Common myeloid progenitor, CD34-positive (primary cell): ENCODE measurements around the gene CMPK2.

Experiments used
- CTCF ChIA-PET: fragments of 350-600 bp; sonication (Branson Sonifier 250); formaldehyde crosslinking; loops from one replicate; lab custom pipeline; 2021; ENCODE audit warnings: antibody characterized with exemption; lab: Charles Lee
- POLR2A ChIA-PET: fragments of 350-600 bp; sonication (Branson Sonifier 250); formaldehyde crosslinking; loops from one replicate; lab custom pipeline; 2021; ENCODE audit warnings: antibody characterized with exemption; lab: Charles Lee
- DNase-seq, 3 donors: peaks; one replicate each; pipeline versions ENCODE4 v3.0.0 to v3.0.0-alpha.2; 2013
- H3K27ac ChIP-seq, 2 experiments: 1 replicate in 1 of 2; 2 replicates in 1 of 2; pipeline ENCODE4 v1.7.0; 2013; ENCODE audit warnings: inconsistent platforms in 2 of 2, low read length in 2 of 2, mild to moderate bottlenecking in 2 of 2, low read depth in 1 of 2, moderate library complexity in 1 of 2; ENCODE audit not compliant: severe bottlenecking in 2 of 2, insufficient read depth in 1 of 2, poor library complexity in 1 of 2
- H3K27me3 ChIP-seq, 5 experiments: replicated peaks in 2 of 5; 1 replicate in 3 of 5; 2 replicates in 2 of 5; pipeline versions ENCODE4 v1.6.1 to v1.7.0; 2013; ENCODE audit warnings: low read length in 4 of 5, mild to moderate bottlenecking in 2 of 5, moderate library complexity in 2 of 5, inconsistent platforms in 1 of 5; ENCODE audit not compliant: insufficient read depth in 5 of 5, control insufficient read depth in 4 of 5
- H3K36me3 ChIP-seq, 4 experiments: 1 replicate in 2 of 4; 2 replicates in 2 of 4; pipeline versions ENCODE4 v1.6.1 to v1.7.0; 2013; ENCODE audit warnings: low read length in 3 of 4, control low read depth in 1 of 4, mild to moderate bottlenecking in 1 of 4; ENCODE audit not compliant: control insufficient read depth in 4 of 4, insufficient read depth in 4 of 4
- H3K4me1 ChIP-seq, 4 experiments: 1 replicate in 3 of 4; 2 replicates in 1 of 4; pipeline versions ENCODE4 v1.6.1 to v1.7.1; 2013; ENCODE audit warnings: low read length in 3 of 4, mild to moderate bottlenecking in 3 of 4, control low read depth in 1 of 4, inconsistent platforms in 1 of 4, moderate library complexity in 1 of 4; ENCODE audit not compliant: control insufficient read depth in 4 of 4, insufficient read depth in 4 of 4; ENCODE audit errors: control extremely low read depth in 1 of 4
- H3K4me3 ChIP-seq, 7 experiments: 1 replicate in 4 of 7; 2 replicates in 3 of 7; pipeline versions ENCODE4 v1.5.1 to v1.7.0; 2013; ENCODE audit warnings: mild to moderate bottlenecking in 7 of 7, low read length in 6 of 7, moderate library complexity in 6 of 7, inconsistent platforms in 2 of 7, low read depth in 2 of 7, control low read depth in 1 of 7; ENCODE audit not compliant: insufficient read depth in 4 of 7, control insufficient read depth in 1 of 7; ENCODE audit errors: extremely low read depth in 1 of 7
- H3K9me3 ChIP-seq, 5 experiments: 1 replicate in 4 of 5; 2 replicates in 1 of 5; pipeline versions ENCODE4 v1.6.1 to v1.7.1; 2013; ENCODE audit warnings: low read length in 4 of 5, mild to moderate bottlenecking in 2 of 5, inconsistent platforms in 1 of 5, low read depth in 1 of 5, moderate library complexity in 1 of 5; ENCODE audit not compliant: control insufficient read depth in 4 of 5, insufficient read depth in 2 of 5; ENCODE audit errors: control extremely low read depth in 1 of 5
- WGBS: methylation state at CpG from one replicate; pipeline ENCODE4 v1.1.5; 2013; ENCODE audit not compliant: insufficient coverage; 5-methylcytosine and 5-hydroxymethylcytosine counted together

Gene CMPK2

DNA sequence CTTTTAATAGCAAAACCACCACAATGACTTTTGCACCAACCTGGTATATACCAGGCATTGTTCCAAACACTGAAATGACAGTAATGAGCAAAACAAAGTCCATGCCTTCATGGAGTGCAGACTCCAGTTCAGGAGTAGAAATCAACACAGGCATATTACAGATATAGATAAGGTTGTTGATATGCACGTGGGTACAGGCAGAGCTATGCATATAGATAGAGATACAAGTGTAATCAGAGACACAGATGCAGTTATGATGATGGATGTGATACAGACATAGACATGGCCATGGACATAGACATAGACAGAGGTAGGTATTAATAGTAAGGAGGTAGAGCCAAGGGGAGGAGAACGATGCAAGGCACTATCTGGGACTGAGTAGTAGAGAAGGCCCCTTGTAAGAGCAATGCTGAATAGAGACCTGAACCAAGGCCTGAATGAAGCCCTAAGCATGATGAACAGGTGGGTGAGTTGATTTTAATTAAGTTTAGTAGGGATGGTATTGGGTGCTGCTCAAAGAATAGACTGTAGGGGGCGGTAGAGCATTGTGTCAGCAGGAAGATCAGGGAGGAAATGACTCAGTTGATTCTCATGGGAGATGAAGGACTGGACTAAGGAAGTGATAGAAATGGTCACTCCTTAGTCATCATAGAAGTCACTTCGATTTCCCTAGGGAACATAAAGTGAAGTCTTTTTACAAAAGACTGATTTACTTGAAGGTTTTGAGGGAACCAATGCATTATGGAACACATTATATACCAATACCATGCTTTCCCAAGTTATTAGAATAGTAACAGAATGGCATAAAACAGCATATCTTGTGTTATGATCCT lies 39.4 kb downstream of the CMPK2 start:
- 63% methylated on average over 3 of the region's 4 CpGs for WGBS
- Histone ChIP-seq H3K36me3 (no peaks in the 10 kb centered on the region), H3K4me1 (peaks cover 0 to 9% (median 2%) of the 10 kb centered on the region in 4 experiments), H3K9me3 (peaks cover 0 to 11% (median 4%) of the 10 kb centered on the region in 5 experiments), H3K27ac (no peak overlapping the region), H3K27me3 (no peaks in the 10 kb centered on the region), H3K4me3 (no peak overlapping the region)
- ChIA-PET CTCF (interaction anchor here (0.6 to 1.5 kb wide), 6 partner anchors 9 to 91 kb away, joined by 3 to 4 read pairs (median 3); partner anchors contain the start of genes CMPK2 and RNF144A), POLR2A (no interaction called here)
- peak; percentile 78 to 81 (median 79) for DNase-seq

DNA sequence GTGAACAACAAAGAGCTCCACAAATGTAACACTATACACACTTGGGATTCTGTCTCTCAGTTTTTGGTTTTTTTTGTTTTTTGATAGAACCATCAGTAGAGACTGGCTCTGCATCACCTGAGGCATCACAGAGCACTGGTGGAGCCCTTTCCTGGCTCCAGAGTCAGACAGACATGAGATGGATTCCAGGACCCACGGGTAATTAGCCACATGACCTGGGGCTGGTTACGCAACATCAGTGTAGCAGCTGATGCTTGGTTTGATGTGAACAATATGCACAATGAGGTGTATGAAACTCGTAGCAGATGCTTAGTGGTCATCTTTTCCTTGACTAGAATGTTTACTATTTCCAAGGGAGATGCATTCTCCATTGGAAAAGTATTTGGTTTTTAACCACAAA lies 40.7 kb downstream of the CMPK2 start:
- POLR2A ChIA-PET, result no interaction called here
- Histone ChIP-seq H3K36me3 (no peaks in the 10 kb centered on the region), H3K27me3 (no peaks in the 10 kb centered on the region), H3K9me3 (no peaks in the 10 kb centered on the region), H3K4me3 (no peak overlapping the region), H3K27ac (no peak overlapping the region), H3K4me1 (peaks cover 0 to 9% (median 2%) of the 10 kb centered on the region in 4 experiments)
- DNase-seq, result no peak
- CTCF ChIA-PET, result interaction anchor here (1.0 to 1.1 kb wide), 2 partner anchors 9 to 40 kb away, joined by 3 read pairs; partner anchors contain the start of gene CMPK2
- WGBS, result 66% methylated on average over 3 of the region's 3 CpGs

GRCh38 chr2:6823111-6823510 lies 42.6 kb downstream of the CMPK2 start:
- Histone ChIP-seq H3K36me3 (no peaks in the 10 kb centered on the region), H3K4me1 (peaks cover 0 to 7% (median 2%) of the 10 kb centered on the region in 4 experiments), H3K4me3 (no peak overlapping the region), H3K9me3 (no peaks in the 10 kb centered on the region), H3K27ac (no peak overlapping the region), H3K27me3 (no peaks in the 10 kb centered on the region)
- ChIA-PET POLR2A (no interaction called here), CTCF (no interaction called here)
- DNase-seq, result no peak
- WGBS, result 88% methylated on average over 4 of the region's 5 CpGs

DNA sequence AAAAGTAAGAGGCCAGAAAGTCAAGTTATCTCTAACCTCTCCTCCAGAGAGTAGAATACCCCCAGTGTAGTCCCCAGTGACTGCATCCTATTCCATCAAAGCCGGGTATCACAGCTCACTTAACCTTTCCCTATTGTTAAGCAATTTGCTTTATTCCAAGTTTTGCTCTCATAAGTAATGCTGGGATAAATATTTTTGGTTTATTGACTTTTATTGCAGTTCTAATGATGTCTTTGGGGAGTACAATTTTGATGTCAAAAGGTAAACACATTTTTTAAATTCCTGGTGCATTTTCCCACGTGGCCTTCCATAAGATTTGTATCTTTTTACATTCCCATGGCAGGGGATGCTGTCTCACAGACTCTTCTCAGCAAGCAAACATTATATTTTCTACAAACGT lies 43.3 kb downstream of the CMPK2 start:
- Histone ChIP-seq H3K9me3 (no peaks in the 10 kb centered on the region), H3K4me1 (peaks cover 0 to 4% (median 2%) of the 10 kb centered on the region in 4 experiments), H3K27me3 (no peaks in the 10 kb centered on the region), H3K4me3 (no peak overlapping the region), H3K36me3 (no peaks in the 10 kb centered on the region), H3K27ac (no peak overlapping the region)
- WGBS, result no CpG with 5 or more reads among the region's 3 CpGs
- CTCF ChIA-PET, result interaction anchor here (1.1 kb wide), 1 partner anchor 309 kb away, joined by 3 read pairs; no protein-coding TSS in a partner anchor
- POLR2A ChIA-PET, result no interaction called here
- DNase-seq, result no peak

DNA sequence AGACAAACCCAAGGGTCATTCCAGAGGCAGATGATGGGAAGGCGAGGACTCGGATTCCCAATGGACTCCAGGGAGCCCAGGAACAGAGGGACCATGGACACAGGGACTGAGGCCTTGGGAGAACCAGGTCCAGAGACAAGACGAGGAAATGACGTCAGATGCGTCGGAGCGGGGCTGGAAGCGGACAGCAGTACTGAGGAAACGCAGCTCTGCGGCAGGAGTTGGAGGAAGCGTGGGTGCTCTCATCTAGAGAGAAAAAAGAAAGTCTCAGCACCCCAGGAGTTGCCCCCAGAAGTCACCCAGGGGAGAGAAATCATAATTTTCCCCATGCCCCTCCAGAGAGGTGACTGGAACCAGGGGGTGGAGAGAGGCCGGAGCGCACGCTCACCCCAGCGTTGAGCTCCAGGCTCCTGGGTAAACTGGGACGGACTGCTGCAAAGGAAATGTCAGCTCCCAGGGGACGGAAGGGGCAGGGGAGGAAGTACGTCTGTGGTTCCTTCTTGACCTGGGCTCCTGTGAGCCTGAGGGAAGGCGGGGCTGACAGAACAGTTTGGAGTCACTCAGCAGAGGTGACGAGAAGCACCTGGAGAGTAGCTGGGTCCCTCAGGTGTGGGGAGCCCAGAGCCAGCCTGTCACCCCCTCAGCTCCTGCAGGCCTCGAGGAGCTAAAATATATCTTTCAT lies 44.7 kb downstream of the CMPK2 start:
- CTCF ChIA-PET, result interaction anchor here (0.6 to 1.2 kb wide), 3 partner anchors 72 to 311 kb away, joined by 3 read pairs; no protein-coding TSS in a partner anchor

DNA sequence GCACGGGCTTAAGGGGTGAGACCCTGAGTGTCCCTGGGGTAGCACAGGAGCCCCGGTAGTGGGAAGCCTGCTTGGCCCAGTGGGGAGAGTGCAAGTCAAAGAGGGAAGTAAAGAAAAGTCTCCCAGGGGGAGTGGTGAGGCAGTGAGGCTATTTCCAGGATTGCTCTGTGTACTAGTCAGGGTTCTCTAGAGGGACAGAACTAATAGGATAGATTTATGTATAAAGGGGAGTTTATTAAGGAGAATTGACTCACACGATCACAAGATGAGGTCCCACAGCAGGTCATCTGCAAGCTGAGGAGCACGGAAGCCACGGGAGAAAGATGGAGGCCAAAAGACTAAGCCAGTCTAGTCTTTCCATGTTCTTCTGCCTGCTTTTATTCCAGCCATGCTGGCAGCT lies 45.5 kb downstream of the CMPK2 start:
- DNase-seq, result no peak
- no peak overlapping the region for H3K27ac ChIP-seq
- H3K9me3 ChIP-seq, result peaks cover 0 to 2% (median 0%) of the 10 kb centered on the region in 5 experiments
- 75% methylated on average over 5 of the region's 5 CpGs for WGBS
- no peak overlapping the region for H3K4me3 ChIP-seq
- no peaks in the 10 kb centered on the region for H3K27me3 ChIP-seq
- H3K36me3 ChIP-seq, result no peaks in the 10 kb centered on the region
- CTCF ChIA-PET, result interaction anchor here (1.2 kb wide), 1 partner anchor 39 kb away, joined by 3 read pairs; no protein-coding TSS in a partner anchor
- H3K4me1 ChIP-seq, result no peaks in the 10 kb centered on the region
- POLR2A ChIA-PET, result no interaction called here

More for the DNA sequence above, 44.7 kb downstream of the CMPK2 start:
- H3K27me3 ChIP-seq, result no peaks in the 10 kb centered on the region
- H3K4me3 ChIP-seq, result no peak overlapping the region
- no peaks in the 10 kb centered on the region for H3K9me3 ChIP-seq
- POLR2A ChIA-PET, result no interaction called here
- WGBS, result over 99% methylated on average over 14 of the region's 21 CpGs
- H3K4me1 ChIP-seq, result no peaks in the 10 kb centered on the region
- H3K36me3 ChIP-seq, result no peaks in the 10 kb centered on the region
- DNase-seq, result no peak
- H3K27ac ChIP-seq, result no peak overlapping the region
